ENCODE results near the gene MINDY4. TPM values are rescaled to one million over a fixed set of nuclear protein-coding genes. Genes with fewer than 3 reads are reported as not detected.

The MINDY4 gene
- total and polyA plus RNA-seq, 10 of the 15 experiments (the other 5 are each of a cell fraction or from before 2014, with no cell fraction given) = 0.10 to 0.90 (median 0.40) TPM

- 58% methylated on average over 7 of the region's 7 CpGs for WGBS (ENCODE audit: insufficient coverage, insufficient replicate concordance, low lambda C conversion rate, missing lambda C conversion rate)
- no peak for DNase-seq (ENCODE audit: low read depth, low spot score)
- H3K9ac ChIP-seq (ENCODE audit: control insufficient read depth, insufficient read depth, low read length) = no peak overlapping the region
- ChIA-PET SMC1A (ENCODE audit: uncharacterized antibody, unreplicated experiment) (no interaction called here), POLR2A (no interaction called here), CTCF (interaction anchor here (0.7 kb wide), 1 partner anchor 71 kb away, joined by 4 read pairs; no protein-coding TSS in a partner anchor), RAD21 (ENCODE audit: unreplicated experiment) (no interaction called here)
- no peaks in the 10 kb centered on the region for H4K20me1 ChIP-seq (ENCODE audit: control insufficient read depth, insufficient read depth)
- peaks cover under 1% of the 10 kb centered on the region; the same call in 1 of the 3 replicates for H3K9me3 ChIP-seq (replicated peaks; ENCODE audit: control insufficient read depth, insufficient read depth, low read length)
- ATAC-seq = no peak
- no peak overlapping the region for H2AFZ ChIP-seq (ENCODE audit: control insufficient read depth, low read depth, low read length)
- H3K27me3 ChIP-seq (replicated peaks in 1 of 2; ENCODE audit: control insufficient read depth in 2 of 2, insufficient read depth in 2 of 2, low read length in 1 of 2) = no peaks in the 10 kb centered on the region
- intact Hi-C loops (cut with micrococcal nuclease; ENCODE audit: unreplicated experiment) (no loop called here), in situ Hi-C loops (cut with MboI) (no loop called here)
- H3K4me1 ChIP-seq (ENCODE audit: control insufficient read depth, insufficient read depth, low read length) = no peaks in the 10 kb centered on the region
- BruUV-seq (replicated peaks) = no TSS peak
- no peak overlapping the region for H3K4me3 ChIP-seq
- no peak for FAIRE-seq
- TF ChIP-seq SKIL (IDR thresholded peaks at IDR 0.05; ENCODE audit: low read depth, poor library complexity, severe bottlenecking) (no peak), ATF3 (IDR thresholded peaks at IDR 0.05; ENCODE audit: borderline replicate concordance, extremely low read depth, low read depth, low read length) (no peak), SMAD1 (IDR thresholded peaks at IDR 0.05; ENCODE audit: low read depth, partially characterized antibody) (no peak), PML (IDR thresholded peaks at IDR 0.05; ENCODE audit: low read length) (no peak), IKZF1 (conservative IDR thresholded peaks at IDR 0.05) (no peak), STAT3 (IDR thresholded peaks at IDR 0.05; ENCODE audit: low read depth, low read length) (no peak), TBL1XR1 (IDR thresholded peaks at IDR 0.05; ENCODE audit: low read depth, low read length) (no peak), SMAD5 (IDR thresholded peaks at IDR 0.05; ENCODE audit: low read depth) (no peak), EGR1 (IDR thresholded peaks at IDR 0.05; ENCODE audit: borderline replicate concordance in 1 of 2, low read depth in 2 of 2, low read length in 2 of 2) (no peak), POU2F2 (IDR thresholded peaks at IDR 0.05; ENCODE audit: borderline replicate concordance, low read depth, low read length) (no peak), MYC (IDR thresholded peaks at IDR 0.05; ENCODE audit: insufficient read depth, insufficient read length, insufficient replicate concordance, low read length, severe bottlenecking) (no peak), BCL11A (IDR thresholded peaks at IDR 0.05; ENCODE audit: low read depth, low read length) (no peak), PAX5 (IDR thresholded peaks at IDR 0.05; ENCODE audit: borderline replicate concordance, low read depth, low read length) (no peak), IRF3 (IDR thresholded peaks at IDR 0.05) (no peak), TCF12 (IDR thresholded peaks at IDR 0.05; ENCODE audit: low read depth, low read length) (no peak), SUZ12 (IDR thresholded peaks at IDR 0.05; ENCODE audit: unreplicated experiment) (no peak), ATF7 (IDR thresholded peaks at IDR 0.05; ENCODE audit: low read depth) (no peak)
- no peaks in the 10 kb centered on the region for H3K36me3 ChIP-seq (ENCODE audit: control insufficient read depth in 2 of 2, insufficient read depth in 2 of 2, low read length in 1 of 2)
- H3K4me2 ChIP-seq (ENCODE audit: control insufficient read depth, insufficient read depth) = no peak overlapping the region
- no peak overlapping the region for H3K27ac ChIP-seq (ENCODE audit: control insufficient read depth, insufficient read depth)
- H3K79me2 ChIP-seq (ENCODE audit: control insufficient read depth, insufficient read depth, low read length) = no peaks in the 10 kb centered on the region
Measured at GRCh38 chr7:30836991-30837390, 65.8 kb downstream of the MINDY4 start.
